Body of pancreas (tissue), 4 donors: ENCODE data around the gene GNB5.

Source experiments
- CTCF ChIP-seq, 7 experiments: fragments of 450-650 bp in 4 of 7; fragments of 200-600 bp in 3 of 7; sonication (generic) in 3 of 7; IDR thresholded peaks; one replicate each; pipeline ENCODE4 v1.5.1; 2016 to 2019; ENCODE audit warnings: antibody characterized with exemption in 7 of 7
- POLR2A ChIP-seq, 3 donors: fragments of 450-650 bp; IDR thresholded peaks; one replicate each; pipeline ENCODE4 v1.6.1; 2016; ENCODE audit warnings: antibody characterized with exemption in 3 of 3, mild to moderate bottlenecking in 2 of 3

GRCh38 chr15:52085299-52085698 lies 105.9 kb downstream of the GNB5 start:
- TF ChIP-seq CTCF (IDR thresholded peaks at IDR 0.05) = no peak
- no peak for TF ChIP-seq POLR2A (IDR thresholded peaks at IDR 0.05)
